ENCODE measurements around the gene HS6ST1.
"Not testable (repeated sequence)": the region's sequence is repeated elsewhere in the genome, so short reads cannot be mapped to it uniquely, and the experiment has no call there.

HS6ST1 gene

DNA sequence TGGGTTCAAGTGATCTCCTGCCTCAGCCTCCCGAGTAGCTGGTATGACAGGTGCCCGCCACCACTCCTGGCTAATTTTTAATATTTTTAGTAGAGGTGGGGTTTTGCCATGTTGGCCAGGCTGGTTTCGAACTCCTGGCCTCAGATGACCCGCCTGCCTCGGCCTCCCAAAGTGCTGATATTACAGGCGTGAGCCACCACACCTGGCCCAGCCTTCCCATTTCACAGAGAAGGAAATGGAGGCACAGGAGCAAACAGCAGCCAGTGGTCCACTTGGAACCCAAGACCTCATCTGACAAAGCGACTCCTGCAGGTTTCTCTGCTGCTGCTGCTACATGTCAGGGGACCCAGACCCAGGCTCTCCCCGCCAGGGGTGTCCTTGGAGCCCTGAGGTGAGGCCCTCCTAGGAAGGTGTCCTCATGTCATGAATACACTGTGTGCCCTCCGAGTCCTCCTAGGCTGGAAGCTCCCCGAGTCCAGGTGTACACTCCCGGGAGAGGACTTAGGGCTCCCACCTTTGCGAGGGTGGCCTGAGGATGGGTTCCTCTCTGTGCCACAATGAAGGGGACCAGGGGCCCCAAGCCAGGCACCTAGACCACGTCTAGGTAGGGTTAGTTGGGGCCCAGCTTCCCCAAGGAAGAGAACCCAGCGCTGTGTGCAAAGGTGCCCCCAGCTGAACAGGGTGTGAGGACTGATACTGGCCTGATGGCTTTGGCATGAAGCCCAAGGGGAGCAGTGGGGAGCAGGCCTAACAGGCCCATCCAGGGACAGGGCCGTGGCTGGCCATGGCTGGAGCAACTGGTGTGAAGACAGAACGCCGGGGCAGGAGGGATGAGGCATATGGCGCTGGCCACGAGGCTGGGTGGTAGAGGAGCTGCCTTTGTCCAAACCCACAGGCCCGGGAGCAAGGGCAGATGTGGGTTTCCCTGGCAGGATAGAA, 56.1 kb downstream of the HS6ST1 start:
- peak; percentile 56 for DNase-seq (ENCODE audit: low spot score)
- no peak for TF ChIP-seq CTCF (IDR thresholded peaks at IDR 0.05)
- H3K4me3 ChIP-seq, result no peak overlapping the region
- no peak overlapping the region for H3K27ac ChIP-seq

- peak; percentile 60 for DNase-seq (ENCODE audit: low spot score)
- TF ChIP-seq CTCF (IDR thresholded peaks at IDR 0.05), result no peak
- peak overlapping the region in 1 of 2 donors; percentile 68 for H3K27ac ChIP-seq
Measured at GRCh38 chr2:128261245-128262128, 57.2 kb downstream of the HS6ST1 start.

DNA sequence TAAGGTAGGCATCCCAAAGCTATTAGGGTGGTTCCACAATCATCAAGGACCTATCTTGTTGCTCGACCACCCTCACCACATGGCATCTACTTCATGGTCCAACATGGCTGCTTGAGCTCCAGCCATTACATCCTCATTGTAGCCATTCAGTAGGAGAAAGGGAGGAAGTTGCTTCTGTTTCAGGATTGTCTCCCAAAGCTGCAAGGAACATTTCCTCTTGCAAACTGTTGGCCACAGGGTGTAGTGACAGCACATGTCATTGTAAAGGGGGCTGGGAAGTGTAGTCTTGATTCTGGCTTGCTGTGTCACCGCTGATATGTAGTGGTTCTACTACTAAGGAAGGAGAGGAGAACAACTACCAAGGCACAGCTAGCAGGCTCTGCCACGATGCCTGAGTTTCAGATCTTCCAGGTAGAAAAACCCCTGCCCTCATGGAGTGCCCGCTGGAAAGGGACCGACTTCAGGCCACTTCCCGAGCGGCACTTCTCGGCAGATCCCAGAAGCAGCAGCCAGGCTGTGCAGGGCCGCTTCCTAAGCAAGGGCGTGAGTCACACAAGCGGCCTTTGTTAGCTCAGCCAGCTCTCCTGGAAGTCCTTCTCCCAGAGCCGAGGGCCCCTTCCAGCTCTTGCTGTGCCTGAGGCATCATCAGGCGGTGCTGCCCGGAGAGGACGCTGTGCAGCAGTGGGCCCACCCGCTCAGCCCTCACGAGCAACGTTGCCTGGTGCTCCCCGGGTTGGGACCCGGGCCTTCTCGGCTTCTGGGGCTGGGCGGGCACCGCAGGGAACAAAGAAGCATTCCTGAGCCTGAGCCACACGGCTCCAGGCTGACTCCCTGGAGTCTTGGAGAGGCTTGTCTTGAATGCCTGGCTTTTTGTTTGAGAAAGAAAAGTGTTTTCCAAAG, 58.2 kb downstream of the HS6ST1 start:
- Histone ChIP-seq H3K27ac (peak overlapping the region in 1 of 2 donors; percentile 68), H3K4me3 (peak overlapping the region; percentile 27)
- peak; percentile 74 for DNase-seq (ENCODE audit: low spot score)
- no peak for TF ChIP-seq CTCF (IDR thresholded peaks at IDR 0.05)

More at GRCh38 chr2:128261245-128262128, 57.2 kb downstream of the HS6ST1 start:
- H3K4me3 ChIP-seq, result no peak overlapping the region

GRCh38 chr2:128259585-128259984, 59.1 kb downstream of the HS6ST1 start:
- no peak for DNase-seq (ENCODE audit: low spot score)
- Histone ChIP-seq H3K4me3 (no peak overlapping the region), H3K27ac (no peak overlapping the region)
- no peak for TF ChIP-seq CTCF (IDR thresholded peaks at IDR 0.05)

GRCh38 chr2:128258218-128258617, 60.5 kb downstream of the HS6ST1 start:
- no peak overlapping the region for H3K4me3 ChIP-seq
- no peak for TF ChIP-seq CTCF (IDR thresholded peaks at IDR 0.05)
- H3K27ac ChIP-seq, result no peak overlapping the region
- peak; percentile 46 for DNase-seq (ENCODE audit: low spot score)

- no peak for DNase-seq (ENCODE audit: low spot score)
- no peak overlapping the region for H3K4me3 ChIP-seq
Measured at GRCh38 chr2:128252501-128252900, 66.2 kb downstream of the HS6ST1 start.

DNA sequence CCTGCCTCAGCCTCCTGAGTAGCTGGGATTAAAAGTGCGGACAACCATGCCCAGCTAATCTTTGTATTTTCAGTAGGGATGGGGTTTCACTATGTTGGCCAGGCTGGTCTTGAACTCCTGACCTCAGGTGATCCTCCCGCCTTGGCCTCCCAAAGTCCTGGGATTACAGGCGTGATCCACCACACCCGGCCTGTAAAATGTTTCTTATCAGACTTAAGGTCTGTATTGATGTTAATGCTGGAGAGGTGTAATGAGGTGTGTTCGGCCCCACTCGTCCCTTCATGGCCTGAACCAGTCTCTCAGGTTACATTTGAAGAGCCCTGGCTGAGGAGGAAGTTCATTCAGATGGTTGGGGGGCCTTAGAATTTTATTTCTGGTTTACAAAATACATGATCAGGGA, 66.6 kb downstream of the HS6ST1 start:
- DNase-seq (ENCODE audit: low spot score); H3K4me3 ChIP-seq; H3K27ac ChIP-seq: not testable (repeated sequence)

More at GRCh38 chr2:128252501-128252900, 66.2 kb downstream of the HS6ST1 start:
- TF ChIP-seq CTCF (IDR thresholded peaks at IDR 0.05), result no peak
- no peak overlapping the region for H3K27ac ChIP-seq
